ENCODE measurements around the gene SC5D.
A peak's percentile ranks its signal among the peaks of the same experiment; 100 is the strongest.

The SC5D gene

GRCh38 chr11:121249039-121249663 lies 43.4 kb upstream of the SC5D start:
- no peak overlapping the region for H3K27ac ChIP-seq
- POLR2A ChIA-PET (ENCODE audit: low non-redundant PET), result no interaction called here
- CTCF ChIA-PET, result no interaction called here
- TF ChIP-seq, protein P1, sequence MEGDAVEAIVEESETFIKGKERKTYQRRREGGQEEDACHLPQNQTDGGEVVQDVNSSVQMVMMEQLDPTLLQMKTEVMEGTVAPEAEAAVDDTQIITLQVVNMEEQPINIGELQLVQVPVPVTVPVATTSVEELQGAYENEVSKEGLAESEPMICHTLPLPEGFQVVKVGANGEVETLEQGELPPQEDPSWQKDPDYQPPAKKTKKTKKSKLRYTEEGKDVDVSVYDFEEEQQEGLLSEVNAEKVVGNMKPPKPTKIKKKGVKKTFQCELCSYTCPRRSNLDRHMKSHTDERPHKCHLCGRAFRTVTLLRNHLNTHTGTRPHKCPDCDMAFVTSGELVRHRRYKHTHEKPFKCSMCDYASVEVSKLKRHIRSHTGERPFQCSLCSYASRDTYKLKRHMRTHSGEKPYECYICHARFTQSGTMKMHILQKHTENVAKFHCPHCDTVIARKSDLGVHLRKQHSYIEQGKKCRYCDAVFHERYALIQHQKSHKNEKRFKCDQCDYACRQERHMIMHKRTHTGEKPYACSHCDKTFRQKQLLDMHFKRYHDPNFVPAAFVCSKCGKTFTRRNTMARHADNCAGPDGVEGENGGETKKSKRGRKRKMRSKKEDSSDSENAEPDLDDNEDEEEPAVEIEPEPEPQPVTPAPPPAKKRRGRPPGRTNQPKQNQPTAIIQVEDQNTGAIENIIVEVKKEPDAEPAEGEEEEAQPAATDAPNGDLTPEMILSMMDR (conservative IDR thresholded peaks at IDR 0.05; ENCODE audit: low read depth), result peak; percentile 86
- DNase-seq (ENCODE audit: low spot score), result peak; percentile 57

DNA sequence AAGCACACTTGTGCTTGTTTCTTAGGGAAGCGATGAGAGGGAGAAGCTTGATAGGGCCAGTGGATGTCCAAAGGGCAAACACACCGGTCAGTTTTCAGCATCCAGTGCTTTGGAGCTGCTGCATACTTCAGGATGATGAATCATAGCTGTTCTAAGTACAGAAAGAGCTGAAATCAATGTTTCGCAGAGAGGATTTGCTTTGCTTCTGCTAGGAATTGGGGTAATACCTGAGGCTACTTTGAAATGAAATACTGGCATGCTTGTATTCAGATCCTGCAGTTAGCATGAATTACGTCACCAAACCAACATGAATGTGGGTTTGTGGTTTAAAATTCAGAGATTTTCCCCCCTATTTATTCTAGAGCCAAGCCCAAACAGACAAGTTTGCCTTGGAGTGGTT lies 41.7 kb upstream of the SC5D start:
- ChIA-PET CTCF (no interaction called here), POLR2A (ENCODE audit: low non-redundant PET) (no interaction called here)
- TF ChIP-seq, protein P1 (conservative IDR thresholded peaks at IDR 0.05; ENCODE audit: low read depth), result no peak
- no peak overlapping the region for H3K27ac ChIP-seq
- DNase-seq (ENCODE audit: low spot score), result no peak

DNA sequence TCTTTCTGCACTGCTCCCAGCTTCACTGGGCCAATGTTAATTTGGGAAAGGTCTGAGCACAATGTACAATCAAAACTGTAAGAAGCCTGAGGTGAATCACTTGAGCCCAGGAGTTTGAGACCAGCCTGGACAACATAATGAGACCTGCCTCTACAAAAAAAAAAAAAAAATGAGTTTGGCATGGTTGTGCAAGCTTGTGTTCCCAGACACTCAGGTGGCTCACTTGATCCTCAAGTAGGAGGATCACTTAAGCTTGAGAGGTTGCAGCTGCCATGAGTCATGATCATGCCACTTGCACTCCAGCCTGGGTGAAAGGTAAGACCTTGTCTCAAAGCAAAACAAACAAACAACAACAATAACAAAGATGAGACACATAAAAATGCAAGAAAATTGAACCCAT lies 38.6 kb upstream of the SC5D start:
- TF ChIP-seq, protein P1 (conservative IDR thresholded peaks at IDR 0.05; ENCODE audit: low read depth), result no peak
- no peak for DNase-seq (ENCODE audit: low spot score)
- POLR2A ChIA-PET (ENCODE audit: low non-redundant PET), result no interaction called here
- CTCF ChIA-PET, result interaction anchor here (0.6 kb wide), 1 partner anchor 395 kb away, joined by 3 read pairs; no protein-coding TSS in a partner anchor
- no peak overlapping the region for H3K27ac ChIP-seq

- DNase-seq (ENCODE audit: low spot score), result no peak
- CTCF ChIA-PET, result no interaction called here
Measured at GRCh38 chr11:121254756-121255155, 37.8 kb upstream of the SC5D start.

GRCh38 chr11:121255473-121256125 lies 37.0 kb upstream of the SC5D start:
- CTCF ChIA-PET, result interaction anchor here (0.8 kb wide), 1 partner anchor 21 kb away, joined by 5 read pairs; no protein-coding TSS in a partner anchor
- no peak overlapping the region for H3K27ac ChIP-seq
- TF ChIP-seq, protein P1 (conservative IDR thresholded peaks at IDR 0.05; ENCODE audit: low read depth), result no peak
- POLR2A ChIA-PET (ENCODE audit: low non-redundant PET), result no interaction called here
- DNase-seq (ENCODE audit: low spot score), result no peak

More at GRCh38 chr11:121254756-121255155, 37.8 kb upstream of the SC5D start:
- TF ChIP-seq, protein P1 (conservative IDR thresholded peaks at IDR 0.05; ENCODE audit: low read depth), result no peak
- POLR2A ChIA-PET (ENCODE audit: low non-redundant PET), result no interaction called here
- no peak overlapping the region for H3K27ac ChIP-seq

DNA sequence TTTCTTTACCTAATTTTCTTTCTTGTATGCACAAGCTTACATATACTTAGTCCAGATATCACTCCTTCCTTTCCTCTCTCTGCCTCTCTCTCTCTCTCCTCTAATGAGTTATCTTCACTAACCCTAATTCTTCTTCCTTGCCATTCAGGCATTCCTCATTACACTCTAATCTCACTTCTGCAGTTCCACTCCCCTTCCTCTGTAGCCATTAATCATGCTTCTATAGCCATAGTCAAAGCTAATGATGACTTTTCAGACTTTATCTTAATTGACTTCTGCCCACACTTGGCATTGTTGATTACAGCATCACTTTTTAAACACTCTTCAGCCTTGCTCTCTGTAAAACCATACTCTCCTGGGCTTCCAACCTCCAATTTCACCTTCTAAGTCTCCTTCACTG lies 35.3 kb upstream of the SC5D start:
- no peak for DNase-seq (ENCODE audit: low spot score)
- POLR2A ChIA-PET (ENCODE audit: low non-redundant PET), result no interaction called here
- TF ChIP-seq, protein P1 (conservative IDR thresholded peaks at IDR 0.05; ENCODE audit: low read depth), result no peak
- CTCF ChIA-PET, result no interaction called here
- H3K27ac ChIP-seq, result no peak overlapping the region
